Measurements from ENCODE around the gene TMEM80.

The TMEM80 gene

DNA sequence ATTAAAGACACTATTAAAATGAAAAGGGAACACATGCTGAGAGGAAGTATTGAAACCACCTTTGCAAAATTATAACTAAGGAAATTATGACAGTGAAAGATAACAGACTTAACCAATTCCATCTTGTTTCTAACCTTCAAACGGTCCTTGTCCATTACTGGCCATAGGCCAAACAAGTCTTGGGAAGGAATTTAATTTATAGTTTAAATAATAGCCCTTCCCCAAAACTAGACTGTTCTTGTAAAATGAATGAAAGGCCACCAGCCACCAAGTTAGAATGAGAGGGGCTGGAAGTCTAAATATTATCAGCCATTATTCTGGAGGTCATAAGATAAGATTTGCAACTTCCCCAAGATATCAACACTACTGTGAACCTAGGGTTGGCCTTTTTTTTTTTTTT is 49.8 kb downstream of the TMEM80 start:
- DNase-seq (ENCODE audit: low read depth) = no peak

DNA sequence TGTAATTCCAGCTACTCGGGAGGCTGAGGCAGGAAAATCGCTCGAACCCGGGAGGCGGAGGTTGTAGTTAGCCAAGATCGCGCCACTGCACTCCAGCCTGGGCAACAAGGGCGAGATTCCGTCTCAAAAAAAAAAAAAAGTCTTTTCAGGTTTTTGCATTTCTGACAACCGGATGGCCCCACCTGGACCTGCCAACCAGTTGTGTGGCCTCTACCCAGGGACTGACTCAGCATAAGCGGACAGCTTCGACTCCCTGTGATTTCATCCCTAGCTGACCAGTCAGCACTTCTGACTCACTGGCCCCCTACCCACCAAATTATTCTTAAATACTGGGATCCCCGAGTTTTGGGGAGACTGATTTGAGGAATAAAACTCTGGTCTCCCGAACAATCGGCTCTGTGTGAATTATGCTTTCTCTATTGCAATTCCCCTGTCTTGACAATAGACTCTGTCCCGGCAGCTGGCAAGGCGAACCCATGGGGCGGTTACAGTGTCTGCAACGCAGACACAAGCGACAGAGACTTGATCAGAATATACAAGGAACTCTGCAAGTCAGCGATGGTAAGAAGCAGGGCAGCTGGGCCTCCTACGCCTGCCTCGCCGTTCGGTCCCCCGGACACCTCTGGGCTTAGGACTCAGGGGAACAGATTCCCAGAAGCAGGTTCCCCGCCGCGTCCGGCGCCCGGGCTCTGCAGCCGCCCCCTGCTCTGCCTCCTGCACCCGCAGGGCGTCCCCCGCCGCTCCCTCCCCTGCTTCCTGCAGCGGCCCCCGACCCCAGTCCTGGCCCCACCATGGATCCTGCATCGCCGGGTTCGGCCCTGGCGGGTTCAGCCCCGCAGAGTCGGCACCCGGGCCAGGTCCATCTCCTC is 50.9 kb downstream of the TMEM80 start:
- no peak for DNase-seq (ENCODE audit: low read depth)

DNA sequence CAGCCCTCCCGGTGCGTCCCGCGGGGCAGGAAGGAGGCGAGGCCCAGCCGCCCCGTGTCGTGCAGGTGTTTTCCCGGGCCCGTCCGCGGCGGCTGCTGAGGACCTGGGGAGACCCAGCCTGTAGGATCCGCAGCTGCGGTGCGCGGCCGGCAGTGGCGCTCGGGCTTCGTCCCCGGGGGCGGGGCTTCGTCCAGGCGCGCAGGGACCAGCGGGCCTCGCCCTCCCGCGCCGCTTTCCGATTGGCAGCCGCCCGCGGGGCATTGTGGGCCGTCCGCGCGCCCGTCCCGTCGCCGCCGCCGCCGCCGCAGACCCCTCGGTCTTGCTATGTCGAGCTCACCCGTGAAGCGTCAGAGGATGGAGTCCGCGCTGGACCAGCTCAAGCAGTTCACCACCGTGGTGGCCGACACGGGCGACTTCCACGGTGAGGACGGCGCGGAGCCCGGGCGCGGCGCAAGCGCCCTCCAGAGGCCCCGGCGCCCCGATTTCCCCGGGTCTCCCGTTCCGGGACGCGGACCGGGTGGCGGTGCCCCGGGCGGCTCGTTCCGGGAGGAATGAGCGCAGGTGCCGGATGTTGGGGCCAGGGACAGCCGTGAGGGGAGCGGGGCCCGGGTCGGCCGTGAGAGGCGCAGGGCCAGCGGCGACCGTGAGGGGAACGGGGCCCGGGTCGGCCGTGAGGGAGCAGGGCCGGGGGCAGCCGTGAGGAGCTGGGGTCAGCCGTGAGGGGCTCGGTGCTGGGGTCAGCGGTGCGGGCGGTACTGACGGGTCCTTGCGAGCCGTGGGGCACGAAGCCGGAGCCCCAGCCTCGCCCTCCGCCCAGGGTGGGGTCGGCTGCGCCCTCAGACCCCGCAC is 51.8 kb downstream of the TMEM80 start, which contains the start of gene TALDO1:
TSS of gene TALDO1 (plus strand) at position 307 of the 849 bp plus-strand sequence. CDS start at position 325, 18 bp downstream.
- DNase-seq (ENCODE audit: low read depth) = peak; percentile 57

- DNase-seq (ENCODE audit: low read depth) = no peak
These were observed 52.4 kb downstream of the TMEM80 start for GRCh38 chr11:748007-748359.

DNA sequence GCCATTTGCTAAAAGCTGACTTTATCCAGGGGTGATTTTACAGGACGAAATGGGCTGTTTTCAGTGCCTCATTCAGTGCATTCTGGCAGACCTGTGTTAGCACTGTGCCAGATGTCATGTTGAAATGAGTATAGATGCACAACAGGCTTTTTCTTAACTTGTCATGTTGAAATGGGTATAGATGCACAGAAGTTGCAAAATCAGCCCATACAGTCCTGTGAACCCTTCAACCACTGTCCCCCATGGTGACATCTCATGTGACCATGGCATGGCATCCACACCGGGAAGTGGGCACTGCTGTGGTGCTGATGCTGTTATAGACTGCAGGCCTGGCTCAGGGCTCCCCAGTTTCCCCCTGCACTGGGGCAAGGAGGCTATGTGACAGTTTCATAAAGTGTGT is 54.1 kb downstream of the TMEM80 start:
- no peak for DNase-seq (ENCODE audit: low read depth)
